ENCODE measurements around the gene PRKAR2B. TPM values are rescaled to one million over a fixed set of nuclear protein-coding genes. Genes with fewer than 3 reads are reported as not detected.
"Not testable (repeated sequence)": the region's sequence is repeated elsewhere in the genome, so short reads cannot be mapped to it uniquely, and the experiment has no call there.

The PRKAR2B gene
- total RNA-seq, 2 donors from 2014 or later = 1.1 to 1.6 TPM

GRCh38 chr7:107045980-107046379 lies 1.5 kb downstream of the PRKAR2B start:
- peaks cover 10% of the 10 kb centered on the region for H3K4me1 Mint-ChIP-seq (ENCODE audit: low read depth)
- ATAC-seq (replicated peaks in 1 of 2) (no peak), DNase-seq (no peak)
- H3K27ac Mint-ChIP-seq = no peak overlapping the region
- H3K4me3 Mint-ChIP-seq = peak overlapping the region; percentile 85 to 92
- H3K9me3 Mint-ChIP-seq = no peaks in the 10 kb centered on the region
- H3K27me3 Mint-ChIP-seq (ENCODE audit: low read depth) = peaks cover 64% of the 10 kb centered on the region
- peaks cover 0 to 2% of the 10 kb centered on the region in 2 donors for H3K36me3 Mint-ChIP-seq (ENCODE audit: insufficient read depth in 2 of 2)

DNA sequence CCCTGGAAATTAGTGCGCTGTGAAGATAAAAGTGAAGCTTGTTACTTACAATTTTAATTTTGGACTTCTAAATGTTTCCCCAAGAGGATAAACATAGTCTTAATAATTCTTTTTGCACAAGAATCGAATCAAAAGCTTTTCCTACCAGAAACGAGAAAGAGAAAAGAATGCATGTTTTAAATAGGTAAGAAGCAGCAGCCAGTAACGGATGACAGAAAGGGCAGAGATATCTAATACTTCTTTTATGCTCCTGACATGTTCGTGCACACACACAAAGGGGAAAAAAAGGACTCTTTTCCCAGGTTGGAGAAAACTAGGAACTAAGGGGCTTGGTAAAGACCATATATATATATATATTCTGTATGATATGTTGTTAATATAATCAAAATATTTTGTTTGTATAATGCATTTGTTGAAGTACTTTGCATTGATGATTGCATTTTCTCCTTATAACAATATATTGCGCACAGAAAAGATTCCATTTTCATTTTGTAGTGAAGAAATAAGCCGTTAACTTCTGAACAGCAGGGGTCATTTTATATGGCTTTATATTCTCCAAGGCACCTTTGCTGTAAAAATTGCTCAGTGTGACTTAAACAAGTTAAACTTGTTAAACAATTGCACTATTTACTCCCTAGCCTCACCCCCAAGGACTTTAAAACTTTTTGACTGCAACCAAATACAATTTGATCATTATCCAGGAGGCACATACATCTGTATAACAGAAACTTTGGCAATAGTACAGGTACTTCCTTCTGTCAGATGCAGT lies 2.2 kb downstream of the PRKAR2B start:
- Mint-ChIP-seq H3K27me3 (ENCODE audit: low read depth) (peaks cover 68% of the 10 kb centered on the region), H3K4me1 (ENCODE audit: low read depth) (peaks cover 17% of the 10 kb centered on the region), H3K27ac (no peak overlapping the region), H3K36me3 (ENCODE audit: insufficient read depth in 2 of 2) (peaks cover 0 to 2% of the 10 kb centered on the region in 2 donors), H3K4me3 (peak overlapping the region in 1 of 2 donors; percentile 16), H3K9me3 (no peaks in the 10 kb centered on the region)
- DNase-seq (no peak), ATAC-seq (replicated peaks in 1 of 2) (no peak)

DNA sequence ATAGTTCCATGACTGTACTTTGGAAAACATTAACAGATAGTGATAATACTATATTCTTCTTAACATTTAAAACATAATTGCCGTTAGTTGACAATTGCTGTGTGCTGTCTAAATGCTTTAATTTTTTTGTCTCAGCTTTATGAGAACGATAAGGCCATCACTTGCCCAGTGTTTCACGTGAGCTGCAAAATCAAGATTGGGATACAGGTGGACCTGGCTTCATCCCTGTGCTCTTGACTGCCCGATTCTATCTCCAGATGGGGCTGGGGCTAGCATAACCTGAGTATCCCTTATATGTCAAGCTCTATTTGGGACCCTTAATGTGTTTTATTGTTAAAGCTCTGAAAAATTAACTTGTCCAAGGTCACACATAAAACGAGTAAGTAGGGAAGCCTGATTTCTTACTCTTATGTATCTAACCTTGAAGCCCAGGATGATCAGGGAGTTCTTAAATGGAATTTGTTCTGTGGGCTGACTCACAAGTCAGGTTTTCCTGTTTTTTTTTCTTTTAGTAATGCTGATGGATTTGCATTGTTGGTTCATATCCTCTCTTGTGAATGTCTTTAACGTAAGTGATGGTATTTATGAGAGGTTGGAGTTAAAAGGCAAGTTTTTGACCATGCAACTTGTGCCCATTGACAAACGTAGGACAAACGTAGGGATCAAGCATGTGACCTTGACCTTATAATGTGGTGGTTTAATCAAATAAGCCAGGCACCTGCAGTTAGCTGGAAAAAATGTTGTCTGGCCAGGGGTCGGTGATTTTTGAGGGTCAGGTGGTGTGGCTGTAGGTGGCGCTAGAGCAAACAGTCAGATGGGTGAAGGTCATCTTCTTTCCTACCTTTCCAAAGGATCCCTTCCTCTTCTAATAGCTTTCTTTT lies 3.6 kb downstream of the PRKAR2B start:
- DNase-seq = no peak
- Mint-ChIP-seq H3K27ac (no peak overlapping the region), H3K9me3 (no peaks in the 10 kb centered on the region), H3K27me3 (ENCODE audit: low read depth) (peaks cover 68% of the 10 kb centered on the region), H3K4me1 (ENCODE audit: low read depth) (peaks cover 18% of the 10 kb centered on the region), H3K36me3 (ENCODE audit: insufficient read depth in 2 of 2) (peaks cover 0 to 2% of the 10 kb centered on the region in 2 donors), H3K4me3 (no peak overlapping the region)
- no peak for ATAC-seq (replicated peaks in 1 of 2)

- H3K27ac Mint-ChIP-seq = no peak overlapping the region
- DNase-seq (no peak), ATAC-seq (replicated peaks in 1 of 2) (no peak)
- H3K9me3 Mint-ChIP-seq = no peaks in the 10 kb centered on the region
- H3K36me3 Mint-ChIP-seq (ENCODE audit: insufficient read depth in 2 of 2) = peaks cover 0 to 2% of the 10 kb centered on the region in 2 donors
- peaks cover 65% of the 10 kb centered on the region for H3K27me3 Mint-ChIP-seq (ENCODE audit: low read depth)
- H3K4me3 Mint-ChIP-seq = no peak overlapping the region
- H3K4me1 Mint-ChIP-seq (ENCODE audit: low read depth) = peaks cover 18% of the 10 kb centered on the region
Observed at GRCh38 chr7:107048783-107049418, 4.4 kb downstream of the PRKAR2B start.

DNA sequence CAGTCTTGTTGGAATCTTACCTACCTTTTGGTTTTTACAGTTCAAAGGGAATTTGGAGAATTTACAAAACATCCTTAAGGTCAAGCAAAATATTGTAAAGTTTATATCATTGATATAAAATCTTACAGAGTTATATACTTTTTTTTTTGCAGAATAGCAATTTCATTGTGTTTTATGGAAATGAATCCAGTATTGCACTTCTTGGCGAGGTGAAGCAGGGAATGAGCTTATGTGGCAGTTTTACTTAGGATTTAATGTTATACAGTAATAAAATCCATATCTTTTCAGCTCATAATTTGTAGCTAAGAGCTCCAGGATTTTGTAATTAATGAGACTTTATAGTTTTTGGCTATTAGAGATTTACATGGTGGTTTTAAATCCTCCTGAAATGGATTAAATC lies 5.0 kb downstream of the PRKAR2B start:
- no peak overlapping the region for H3K4me3 Mint-ChIP-seq
- ATAC-seq (replicated peaks in 1 of 2) = no peak
- H3K27ac Mint-ChIP-seq = no peak overlapping the region
- H3K27me3 Mint-ChIP-seq (ENCODE audit: low read depth) = peaks cover 62% of the 10 kb centered on the region
- H3K9me3 Mint-ChIP-seq = no peaks in the 10 kb centered on the region
- H3K4me1 Mint-ChIP-seq (ENCODE audit: low read depth) = peaks cover 18% of the 10 kb centered on the region
- DNase-seq = no peak
- H3K36me3 Mint-ChIP-seq (ENCODE audit: insufficient read depth in 2 of 2) = peaks cover 0 to 2% of the 10 kb centered on the region in 2 donors

- Mint-ChIP-seq H3K9me3 (no peaks in the 10 kb centered on the region), H3K4me3 (no peak overlapping the region), H3K36me3 (ENCODE audit: insufficient read depth in 2 of 2) (peaks cover 0 to 2% of the 10 kb centered on the region in 2 donors), H3K27me3 (ENCODE audit: low read depth) (peaks cover 61% of the 10 kb centered on the region), H3K27ac (no peak overlapping the region), H3K4me1 (ENCODE audit: low read depth) (peaks cover 18% of the 10 kb centered on the region)
- ATAC-seq (replicated peaks in 1 of 2) (no peak), DNase-seq (no peak)
Observed at GRCh38 chr7:107049971-107050532, 5.5 kb downstream of the PRKAR2B start.

DNA sequence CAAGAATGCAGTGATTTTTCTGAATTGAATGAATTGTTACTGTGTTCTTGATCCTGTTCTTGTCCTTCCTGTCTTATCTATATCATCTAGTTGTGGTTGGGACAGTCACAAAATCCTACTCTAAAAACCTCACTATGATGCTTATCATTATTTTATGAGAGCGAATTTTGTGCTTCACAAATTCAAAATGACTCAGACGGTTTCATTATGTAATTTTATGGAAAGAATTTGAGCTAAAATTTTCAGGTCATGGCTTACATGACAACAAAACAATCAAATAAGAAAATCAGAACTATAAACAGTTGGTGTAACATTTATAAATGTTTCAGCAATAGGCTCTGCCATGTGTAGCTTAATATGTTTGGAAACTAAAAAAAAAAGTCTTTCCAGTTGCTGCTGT lies 6.9 kb downstream of the PRKAR2B start:
- DNase-seq = no peak
- no peak for ATAC-seq (replicated peaks in 1 of 2)
- H3K9me3 Mint-ChIP-seq = peaks cover 0 to 2% of the 10 kb centered on the region in 2 donors
- H3K4me1 Mint-ChIP-seq (ENCODE audit: low read depth) = peaks cover 9% of the 10 kb centered on the region
- peaks cover 0 to under 1% of the 10 kb centered on the region in 2 donors for H3K36me3 Mint-ChIP-seq (ENCODE audit: insufficient read depth in 2 of 2)
- no peak overlapping the region for H3K4me3 Mint-ChIP-seq
- H3K27ac Mint-ChIP-seq = peak overlapping the region; percentile 31
- peaks cover 54% of the 10 kb centered on the region for H3K27me3 Mint-ChIP-seq (ENCODE audit: low read depth)

- not testable (repeated sequence) for H3K36me3 Mint-ChIP-seq (ENCODE audit: insufficient read depth in 2 of 2); H3K27ac Mint-ChIP-seq; DNase-seq; H3K9me3 Mint-ChIP-seq; H3K4me1 Mint-ChIP-seq (ENCODE audit: low read depth); H3K4me3 Mint-ChIP-seq; ATAC-seq (replicated peaks in 1 of 2)
- peaks cover 31% of the 10 kb centered on the region for H3K27me3 Mint-ChIP-seq (ENCODE audit: low read depth)
Observed at GRCh38 chr7:107054965-107055364, 10.5 kb downstream of the PRKAR2B start.

- not testable (repeated sequence) for H3K4me1 Mint-ChIP-seq (ENCODE audit: low read depth); ATAC-seq (replicated peaks in 1 of 2)
Observed at GRCh38 chr7:107056058-107056457, 11.6 kb downstream of the PRKAR2B start.

DNA sequence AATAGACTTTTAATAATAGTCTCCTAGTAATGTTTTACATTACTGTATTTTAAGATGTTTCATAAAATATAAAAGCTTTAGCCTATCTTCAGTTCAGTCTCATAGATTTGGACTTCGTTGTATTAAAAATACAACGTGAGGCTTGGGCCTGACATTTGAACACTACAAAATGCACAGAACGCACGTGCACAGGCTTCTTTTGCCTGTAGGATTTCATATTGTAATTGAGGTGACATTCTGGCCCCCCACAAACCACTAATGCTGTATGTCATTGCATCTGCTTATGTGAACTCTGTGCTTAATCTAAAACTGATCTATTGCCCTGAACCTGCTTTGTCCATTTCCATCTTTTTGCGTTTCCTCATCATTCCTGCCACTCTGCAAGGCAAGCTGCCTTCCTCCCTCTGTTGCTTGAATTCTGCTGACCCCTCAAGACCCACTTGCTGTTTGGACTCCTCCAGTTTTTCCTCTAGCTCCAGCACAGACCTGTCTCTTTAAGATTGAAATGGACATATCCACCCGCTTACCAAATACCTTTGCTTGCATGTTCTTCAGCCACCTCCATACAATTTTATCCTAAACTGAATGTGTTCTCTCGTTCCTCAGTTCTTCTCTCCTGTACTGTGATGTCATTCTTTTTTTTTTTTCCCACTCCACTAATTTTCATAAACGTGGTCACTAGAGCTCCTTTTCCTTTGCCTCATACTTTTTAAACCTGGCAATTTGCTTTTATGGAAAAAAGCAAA lies 12.4 kb downstream of the PRKAR2B start:
- Mint-ChIP-seq H3K27me3 (ENCODE audit: low read depth) (peaks cover 16% of the 10 kb centered on the region), H3K4me3 (no peak overlapping the region), H3K27ac (no peak overlapping the region), H3K9me3 (peaks cover 0 to 2% of the 10 kb centered on the region in 2 donors), H3K36me3 (ENCODE audit: insufficient read depth in 2 of 2) (peaks cover 2% of the 10 kb centered on the region in 2 donors), H3K4me1 (ENCODE audit: low read depth) (no peaks in the 10 kb centered on the region)
- no peak for DNase-seq
- no peak for ATAC-seq (replicated peaks in 1 of 2)

More at GRCh38 chr7:107056058-107056457, 11.6 kb downstream of the PRKAR2B start:
- H3K36me3 Mint-ChIP-seq (ENCODE audit: insufficient read depth in 2 of 2); H3K9me3 Mint-ChIP-seq; DNase-seq; H3K4me3 Mint-ChIP-seq; H3K27ac Mint-ChIP-seq: not testable (repeated sequence)
- peaks cover 20% of the 10 kb centered on the region for H3K27me3 Mint-ChIP-seq (ENCODE audit: low read depth)

DNA sequence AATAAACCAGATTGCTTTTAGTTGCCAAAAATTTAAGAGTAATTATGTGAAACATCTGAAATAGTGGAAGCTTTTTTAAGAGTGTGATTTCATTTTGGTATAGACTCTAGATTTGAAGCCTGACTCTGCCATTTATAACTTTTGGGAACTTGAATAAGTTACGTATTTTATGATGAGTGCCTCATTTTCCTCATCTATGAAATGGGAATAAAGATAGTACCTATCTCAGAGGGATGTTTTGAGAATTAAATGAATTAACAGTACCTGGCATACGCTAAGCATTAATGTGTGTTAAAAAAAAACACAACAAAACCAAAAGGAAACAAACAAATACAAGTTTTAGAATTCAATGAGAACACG lies 12.9 kb downstream of the PRKAR2B start:
- Mint-ChIP-seq H3K9me3 (peaks cover 0 to 2% of the 10 kb centered on the region in 2 donors), H3K36me3 (ENCODE audit: insufficient read depth in 2 of 2) (peaks cover 2% of the 10 kb centered on the region in 2 donors), H3K4me3 (no peak overlapping the region), H3K27ac (no peak overlapping the region), H3K4me1 (ENCODE audit: low read depth) (no peaks in the 10 kb centered on the region), H3K27me3 (ENCODE audit: low read depth) (peaks cover 16% of the 10 kb centered on the region)
- ATAC-seq (replicated peaks in 1 of 2) = no peak
- DNase-seq = no peak

- no peak overlapping the region for H3K4me3 Mint-ChIP-seq
Observed at GRCh38 chr7:107059468-107059867, 15.0 kb downstream of the PRKAR2B start.

More at GRCh38 chr7:107059468-107059867, 15.0 kb downstream of the PRKAR2B start:
- H3K27ac Mint-ChIP-seq = no peak overlapping the region
- peaks cover 0 to 2% of the 10 kb centered on the region in 2 donors for H3K9me3 Mint-ChIP-seq
- no peak for DNase-seq
- H3K4me1 Mint-ChIP-seq (ENCODE audit: low read depth) = no peaks in the 10 kb centered on the region
- ATAC-seq (replicated peaks in 1 of 2) = no peak
- H3K27me3 Mint-ChIP-seq (ENCODE audit: low read depth) = peaks cover 16% of the 10 kb centered on the region
- H3K36me3 Mint-ChIP-seq (ENCODE audit: insufficient read depth in 2 of 2) = peaks cover 2% of the 10 kb centered on the region in 2 donors

Data from activated T-cell treated with anti-CD3 and anti-CD28 coated beads, Interleukin-2, amount 50 U/mL, for 72 hours (primary cell).